Mucosa of rectum (tissue), 2 donors: ENCODE results near the gene OR2S2.
"Not testable (repeated sequence)": the region's sequence is repeated elsewhere in the genome, so short reads cannot be mapped to it uniquely, and the experiment has no call there.

Source experiments
- H3K27ac ChIP-seq, 2 donors: one replicate each; pipeline ENCODE4 v1.7.0; 2013; ENCODE audit warnings: inconsistent platforms in 2 of 2, low read depth in 2 of 2, low read length in 2 of 2
- H3K27me3 ChIP-seq, 2 donors: one replicate each; pipeline ENCODE4 v1.7.0; 2013; ENCODE audit warnings: low read length in 2 of 2; ENCODE audit not compliant: control insufficient read depth in 2 of 2, insufficient read depth in 2 of 2
- H3K36me3 ChIP-seq, 2 donors: one replicate each; pipeline ENCODE4 v1.7.0; 2013; ENCODE audit warnings: low read length in 2 of 2; ENCODE audit not compliant: control insufficient read depth in 2 of 2, insufficient read depth in 2 of 2
- H3K4me1 ChIP-seq, 2 donors: one replicate each; pipeline ENCODE4 v1.7.0; 2013; ENCODE audit warnings: low read length in 2 of 2, mild to moderate bottlenecking in 1 of 2; ENCODE audit not compliant: control insufficient read depth in 2 of 2, insufficient read depth in 2 of 2
- H3K4me3 ChIP-seq, 2 donors: one replicate each; pipeline ENCODE4 v1.7.0; 2013; ENCODE audit warnings: low read length in 2 of 2
- H3K9ac ChIP-seq, 2 donors: one replicate each; pipeline ENCODE4 v1.7.0; 2013; ENCODE audit warnings: low read length in 2 of 2, low read depth in 1 of 2, mild to moderate bottlenecking in 1 of 2
- H3K9me3 ChIP-seq, 2 donors: one replicate each; pipeline ENCODE4 v1.7.0; 2013; ENCODE audit warnings: low read length in 2 of 2; ENCODE audit not compliant: control insufficient read depth in 2 of 2
- donor health status: healthy.
- donor health status: Normal muscosa, but diverticular disease.

OR2S2 gene

DNA sequence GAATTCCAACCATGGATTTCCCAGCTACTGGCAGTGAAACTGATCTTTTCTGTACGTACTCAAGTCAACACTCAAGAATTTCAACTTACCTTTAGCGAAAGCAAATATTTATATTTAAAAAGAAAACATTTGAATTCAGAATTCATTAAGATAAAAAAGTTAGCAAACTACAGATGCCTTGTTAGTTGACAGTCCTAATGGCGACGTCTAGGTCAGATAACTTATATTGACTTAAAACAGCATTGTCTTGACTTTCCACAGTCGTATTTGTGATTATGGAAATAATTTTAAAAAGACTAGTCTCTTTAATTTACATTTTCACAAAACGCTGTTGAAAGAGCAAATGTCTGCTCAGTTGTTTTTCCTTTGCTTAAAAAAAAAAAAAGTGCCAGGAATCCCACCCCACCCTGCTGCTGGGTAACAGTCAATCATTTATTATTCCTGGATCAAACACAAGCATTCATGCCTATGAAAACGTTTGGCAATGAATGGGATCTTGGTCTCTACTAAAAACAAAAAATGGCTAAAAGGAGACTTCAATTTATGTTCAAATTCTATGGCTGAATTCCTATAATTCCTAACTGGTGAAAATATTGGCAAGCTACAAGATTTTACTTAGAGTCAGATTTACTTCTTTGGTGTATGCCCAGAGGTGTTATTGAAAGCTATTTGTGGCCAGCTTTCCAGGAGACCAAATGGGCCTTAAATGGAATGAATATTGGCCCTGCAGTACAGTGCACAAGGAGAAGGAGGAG is 22.0 kb downstream of the OR2S2 start:
- peaks cover 9 to 11% of the 10 kb centered on the region in 2 donors for H3K4me1 ChIP-seq
- no peak overlapping the region for H3K9ac ChIP-seq
- H3K27me3 ChIP-seq = no peaks in the 10 kb centered on the region
- H3K27ac ChIP-seq = no peak overlapping the region
- H3K36me3 ChIP-seq = no peaks in the 10 kb centered on the region
- no peaks in the 10 kb centered on the region for H3K9me3 ChIP-seq
- no peak overlapping the region for H3K4me3 ChIP-seq

DNA sequence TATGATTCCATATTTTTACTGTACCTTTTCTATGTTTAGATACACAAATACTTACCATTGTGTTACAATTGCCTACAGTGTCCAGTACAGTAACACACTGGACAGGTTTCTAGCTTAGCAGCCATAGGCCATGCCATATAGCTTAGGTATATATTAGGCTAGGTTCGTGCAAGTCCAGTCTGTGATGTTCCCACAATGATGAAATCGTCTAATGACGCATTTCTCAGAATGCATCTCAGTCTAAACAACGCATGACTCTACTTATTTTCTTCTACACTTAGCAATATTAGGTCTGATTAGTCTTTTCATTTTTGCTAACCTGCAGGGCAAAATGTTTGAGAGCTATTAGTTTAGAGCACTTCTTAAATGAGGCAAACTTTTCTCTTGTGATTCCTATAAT is 22.7 kb downstream of the OR2S2 start:
- H3K4me3 ChIP-seq = no peak overlapping the region
- no peaks in the 10 kb centered on the region for H3K27me3 ChIP-seq
- no peaks in the 10 kb centered on the region for H3K36me3 ChIP-seq
- no peaks in the 10 kb centered on the region for H3K9me3 ChIP-seq
- no peak overlapping the region for H3K9ac ChIP-seq
- H3K4me1 ChIP-seq = peaks cover 2 to 4% of the 10 kb centered on the region in 2 donors
- no peak overlapping the region for H3K27ac ChIP-seq

DNA sequence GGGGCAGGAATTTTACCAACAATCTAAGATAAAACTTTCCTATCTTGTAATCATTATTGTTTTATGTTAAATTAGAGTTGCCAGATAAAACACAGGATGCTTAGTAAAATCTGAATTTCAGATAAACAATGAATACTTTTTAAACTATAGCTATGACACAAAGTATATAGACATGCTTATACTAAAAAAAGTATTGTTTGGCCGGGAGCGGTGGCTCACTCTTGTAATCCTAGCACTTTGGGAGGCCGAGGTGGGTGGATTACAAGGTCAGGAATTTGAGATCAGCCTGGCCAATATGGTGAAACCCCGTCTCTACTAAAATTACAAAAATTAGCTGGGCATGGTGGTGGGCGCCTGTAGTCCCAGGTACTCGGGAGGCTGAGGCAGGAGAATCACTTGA is 23.9 kb downstream of the OR2S2 start:
- not testable (repeated sequence) for H3K4me1 ChIP-seq, H3K27me3 ChIP-seq, H3K9me3 ChIP-seq, H3K27ac ChIP-seq, H3K9ac ChIP-seq, H3K4me3 ChIP-seq, H3K36me3 ChIP-seq

DNA sequence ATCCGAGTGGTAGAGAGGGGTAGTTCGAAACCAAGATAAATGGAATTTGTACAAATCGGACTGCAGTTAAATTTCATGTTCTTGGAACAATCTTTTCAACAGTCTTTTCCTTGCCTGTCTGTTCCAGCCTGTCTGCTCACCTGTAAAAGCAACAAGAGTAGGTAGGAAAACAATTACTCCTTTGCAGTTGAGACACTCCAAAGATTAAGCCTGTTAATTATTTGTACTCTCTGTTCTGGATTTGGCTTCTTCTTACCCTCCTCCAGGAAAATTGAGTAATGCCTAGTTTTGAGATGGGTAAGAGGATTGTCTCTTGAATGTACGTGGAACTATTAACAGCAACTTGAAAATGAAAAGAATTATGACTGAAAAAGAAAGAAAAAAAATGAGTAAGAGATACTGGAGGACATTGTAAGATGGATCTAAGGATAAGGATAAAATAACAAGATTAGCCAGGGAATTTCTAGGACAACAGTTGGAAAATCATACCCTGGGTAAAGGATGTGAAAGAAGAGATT is 24.3 kb downstream of the OR2S2 start:
- Histone ChIP-seq H3K4me1 (no peaks in the 10 kb centered on the region), H3K36me3 (no peaks in the 10 kb centered on the region), H3K27me3 (no peaks in the 10 kb centered on the region), H3K4me3 (no peak overlapping the region), H3K27ac (no peak overlapping the region), H3K9me3 (no peaks in the 10 kb centered on the region), H3K9ac (no peak overlapping the region)

DNA sequence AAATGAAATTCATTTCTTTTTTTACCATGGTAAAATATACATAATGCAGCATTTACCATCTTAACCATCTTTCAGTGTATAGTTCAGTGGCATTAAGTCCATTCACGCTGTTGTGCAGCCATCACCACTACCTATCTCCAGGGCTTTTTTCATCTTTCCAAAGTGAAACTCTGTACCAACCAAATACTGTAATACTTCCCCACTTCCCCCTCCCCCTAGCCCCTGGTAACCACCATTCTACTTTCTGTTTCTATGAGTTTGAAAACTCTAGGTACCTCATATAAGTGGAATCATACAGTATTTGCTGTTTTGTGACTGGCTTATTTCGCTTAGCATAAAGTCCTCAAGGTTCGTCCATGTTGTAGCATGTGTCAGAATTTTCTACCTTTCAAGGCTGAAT is 25.2 kb downstream of the OR2S2 start:
- Histone ChIP-seq H3K36me3 (no peaks in the 10 kb centered on the region), H3K27me3 (no peaks in the 10 kb centered on the region), H3K27ac (no peak overlapping the region), H3K4me1 (no peaks in the 10 kb centered on the region), H3K4me3 (no peak overlapping the region), H3K9me3 (no peaks in the 10 kb centered on the region), H3K9ac (no peak overlapping the region)

DNA sequence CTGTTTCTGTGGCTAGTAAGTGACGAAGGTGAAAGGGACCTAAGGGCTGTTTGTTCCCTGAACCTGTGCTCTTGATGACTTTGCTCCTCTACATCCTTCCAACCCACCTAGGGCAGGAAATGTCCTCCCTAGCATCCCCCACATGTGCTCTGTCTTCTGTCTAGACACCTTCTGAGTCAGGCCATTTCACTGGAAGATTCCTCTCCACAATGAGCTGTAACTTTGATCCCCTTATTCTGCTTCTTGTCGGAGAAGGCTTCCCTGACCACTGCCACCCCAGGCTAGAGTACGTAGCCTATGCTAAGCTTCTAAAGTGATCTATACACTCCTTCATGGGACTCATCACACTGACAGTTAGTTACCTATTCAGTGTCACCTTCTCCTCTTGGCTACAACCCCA is 27.0 kb downstream of the OR2S2 start:
- Histone ChIP-seq H3K9ac (no peak overlapping the region), H3K4me1 (no peaks in the 10 kb centered on the region), H3K9me3 (no peaks in the 10 kb centered on the region), H3K36me3 (no peaks in the 10 kb centered on the region), H3K27ac (no peak overlapping the region), H3K27me3 (no peaks in the 10 kb centered on the region), H3K4me3 (no peak overlapping the region)

DNA sequence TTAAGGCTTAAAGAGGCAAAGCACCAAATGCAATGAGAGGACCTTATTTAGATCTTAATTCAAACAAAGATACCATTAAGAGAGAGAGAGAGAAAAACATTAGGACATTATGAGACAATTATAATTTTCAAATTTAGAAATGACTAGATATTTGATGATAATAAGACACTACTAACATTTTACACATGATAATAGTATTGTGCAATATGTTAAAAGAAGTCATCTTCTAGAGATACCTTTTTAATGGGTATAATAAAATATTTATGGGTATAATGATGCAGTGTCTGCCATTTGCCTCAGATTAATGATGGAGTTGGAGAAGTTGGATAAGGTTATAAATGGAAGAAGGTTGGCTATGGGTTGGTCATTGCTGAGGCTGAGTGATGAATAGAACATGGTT is 27.4 kb downstream of the OR2S2 start:
- H3K27me3 ChIP-seq = no peaks in the 10 kb centered on the region
- H3K9ac ChIP-seq = no peak overlapping the region
- H3K36me3 ChIP-seq = no peaks in the 10 kb centered on the region
- H3K27ac ChIP-seq = no peak overlapping the region
- no peak overlapping the region for H3K4me3 ChIP-seq
- H3K9me3 ChIP-seq = no peaks in the 10 kb centered on the region
- H3K4me1 ChIP-seq = no peaks in the 10 kb centered on the region

DNA sequence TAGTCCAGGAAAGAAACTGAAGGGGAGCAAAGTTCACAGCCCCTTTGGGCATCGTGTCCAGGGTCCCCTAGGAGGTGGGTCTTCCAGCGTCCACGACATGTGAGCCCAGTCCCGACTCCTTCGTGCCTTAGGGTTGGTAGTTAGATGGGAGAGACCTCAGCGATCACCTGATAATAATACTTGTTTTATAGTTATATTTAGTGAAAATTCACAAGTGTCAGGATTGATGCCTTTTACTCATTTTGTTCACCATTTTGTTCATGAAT is 28.6 kb downstream of the OR2S2 start:
- Histone ChIP-seq H3K9ac (no peak overlapping the region), H3K27ac (no peak overlapping the region), H3K27me3 (no peaks in the 10 kb centered on the region), H3K4me3 (no peak overlapping the region), H3K9me3 (no peaks in the 10 kb centered on the region), H3K4me1 (no peaks in the 10 kb centered on the region), H3K36me3 (no peaks in the 10 kb centered on the region)

DNA sequence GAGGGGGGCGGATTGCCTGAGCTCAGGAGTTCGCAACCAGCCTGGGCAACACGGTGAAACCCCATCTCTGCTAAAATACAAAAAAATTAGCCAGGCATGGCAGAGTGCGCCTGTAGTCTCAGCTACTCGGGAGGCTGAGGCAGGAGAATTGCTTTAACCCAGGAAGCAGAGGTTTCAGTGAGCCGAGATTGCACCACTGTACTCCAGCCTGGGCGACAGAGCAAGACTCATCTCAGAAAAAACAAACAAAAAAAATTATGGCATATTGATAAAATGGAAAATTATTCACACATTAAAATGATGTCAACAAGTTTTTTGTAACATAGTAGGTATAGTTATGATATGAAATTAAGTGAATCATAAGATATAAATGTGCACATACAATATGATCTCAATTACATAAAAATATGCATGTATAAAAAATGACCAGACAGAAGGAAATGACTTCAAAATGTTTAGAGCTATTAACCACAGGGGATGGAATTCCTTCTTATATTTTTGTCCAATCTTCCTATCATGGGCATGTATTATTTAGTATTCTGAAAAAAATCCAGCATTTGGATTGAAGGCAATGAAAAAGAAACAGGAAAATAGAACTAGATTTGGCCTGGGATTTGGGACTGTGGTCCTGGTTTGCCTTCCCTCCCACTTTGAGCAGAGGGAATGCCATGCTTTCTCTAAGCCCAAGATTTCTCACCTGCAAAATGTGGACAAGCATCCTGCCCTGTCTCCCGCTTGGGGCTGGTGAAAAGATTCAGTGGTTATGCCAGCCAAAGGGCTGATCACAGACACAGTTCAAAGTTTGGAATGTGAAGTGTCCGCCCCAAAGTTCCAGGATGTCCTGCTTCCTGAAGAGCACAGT is 29.1 kb downstream of the OR2S2 start:
- no peaks in the 10 kb centered on the region for H3K27me3 ChIP-seq
- H3K4me3 ChIP-seq = no peak overlapping the region
- no peaks in the 10 kb centered on the region for H3K9me3 ChIP-seq
- H3K36me3 ChIP-seq = no peaks in the 10 kb centered on the region
- no peak overlapping the region for H3K9ac ChIP-seq
- H3K4me1 ChIP-seq = peaks cover 4% of the 10 kb centered on the region in 2 donors
- H3K27ac ChIP-seq = no peak overlapping the region

DNA sequence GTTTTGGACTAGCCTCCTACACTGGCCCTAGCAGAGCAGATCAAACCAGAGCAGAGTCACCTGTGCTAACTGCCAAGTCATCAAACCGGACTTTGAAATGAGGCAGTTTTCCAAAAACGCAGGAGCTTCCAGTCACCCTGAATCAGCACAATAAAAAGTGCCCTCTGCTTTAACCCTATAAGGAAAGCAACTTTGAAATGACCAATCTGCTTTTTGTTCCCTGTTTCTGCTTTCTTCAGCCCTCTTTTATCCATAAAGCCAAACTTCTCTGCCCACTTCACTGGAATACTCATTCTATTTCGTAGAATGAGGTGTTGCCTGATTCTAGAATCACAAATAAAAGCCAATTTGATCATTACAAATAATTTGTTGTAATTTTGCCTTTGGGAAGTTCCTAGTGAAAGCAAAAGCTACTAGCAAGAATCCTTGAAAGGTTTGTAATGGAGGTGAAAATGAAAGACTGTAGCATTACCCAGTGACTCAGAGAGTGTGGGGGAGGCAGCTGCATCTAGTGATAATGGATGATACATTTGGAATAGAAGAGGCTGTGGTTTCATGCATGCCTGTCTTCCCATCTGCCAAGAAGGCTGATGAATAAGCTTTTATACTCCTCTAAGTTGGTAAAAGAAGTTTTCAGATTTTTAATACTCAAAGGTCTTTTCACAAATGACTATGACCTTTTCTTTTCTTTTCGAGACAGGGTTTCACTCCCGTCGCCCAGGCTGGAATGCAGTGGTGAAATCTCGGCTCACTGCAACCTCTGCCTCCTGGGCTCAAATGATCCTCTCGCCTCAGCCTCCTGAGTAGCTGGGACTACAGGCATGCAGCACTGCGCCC is 33.8 kb downstream of the OR2S2 start:
- peak overlapping the region; percentile 32 to 76 for H3K27ac ChIP-seq
- H3K36me3 ChIP-seq = no peaks in the 10 kb centered on the region
- no peak overlapping the region for H3K4me3 ChIP-seq
- peak overlapping the region in 1 of 2 donors; percentile 28 for H3K9ac ChIP-seq
- H3K27me3 ChIP-seq = no peaks in the 10 kb centered on the region
- H3K9me3 ChIP-seq = no peaks in the 10 kb centered on the region
- H3K4me1 ChIP-seq = peaks cover 28 to 31% of the 10 kb centered on the region in 2 donors
